Lower leg skin (tissue), 4 donors: ENCODE results near the gene ZHX3. TPM values are rescaled to one million over a fixed set of nuclear protein-coding genes. Genes with fewer than 3 reads are reported as not detected.
"Not testable (repeated sequence)": the region's sequence is repeated elsewhere in the genome, so short reads cannot be mapped to it uniquely, and the experiment has no call there.

Experiments used
- DNase-seq, 2 donors: peaks; one replicate each; pipeline ENCODE4 v3.0.0-alpha.2; 2019; ENCODE audit warnings: low spot score in 2 of 2
- H3K4me3 ChIP-seq: fragments of 200-600 bp; sonication (generic); 2 replicates; pipeline ENCODE4 v1.5.1; 2017; ENCODE audit warnings: mild to moderate bottlenecking, low read depth; ENCODE audit not compliant: poor library complexity, severe bottlenecking
- CTCF ChIP-seq, 3 donors: fragments of 450-650 bp; IDR thresholded peaks; one replicate each; pipeline ENCODE4 v1.5.1; 2016; ENCODE audit warnings: antibody characterized with exemption in 3 of 3, mild to moderate bottlenecking in 3 of 3, moderate library complexity in 2 of 3
- POLR2A ChIP-seq, 2 donors: fragments of 450-650 bp; IDR thresholded peaks; one replicate each; pipeline ENCODE4 v1.6.1; 2016 to 2017; ENCODE audit warnings: antibody characterized with exemption in 2 of 2, mild to moderate bottlenecking in 1 of 2, moderate library complexity in 1 of 2
- WGBS, 2 donors: methylation state at CpG; one replicate each; pipeline ENCODE4 v1.1.5; 2018; 5-methylcytosine and 5-hydroxymethylcytosine counted together
- intact Hi-C: fragments of 100-400 bp; cut with DNase I; formaldehyde crosslinking; loops from one replicate; pipeline ENCODE4 v1.15.0; 2023; ENCODE audit warnings: low total_unique reads
- total RNA-seq, 4 donors: library from RNA; depleted of rRNA; stranded (reverse); fragments of >200 nt; gene quantifications; one replicate each; pipeline ENCODE4 v1.1.0, GENCODE V29; 2016

Gene ZHX3
- total RNA-seq, 4 donors from 2014 or later = 19.3 to 33.1 (median 25.5) TPM

GRCh38 chr20:41320441-41320840, 2.9 kb upstream of the ZHX3 start:
- DNase-seq = no peak
- intact Hi-C loops = no loop called here
- no peak overlapping the region for H3K4me3 ChIP-seq
- TF ChIP-seq CTCF (IDR thresholded peaks at IDR 0.05) (no peak), POLR2A (IDR thresholded peaks at IDR 0.05) (no peak)

- DNase-seq = peak in 1 of 2 donors; percentile 15
- WGBS, 2 donors = 43% methylated on average over 5 of the region's 5 CpGs
- TF ChIP-seq CTCF (IDR thresholded peaks at IDR 0.05) (no peak), POLR2A (IDR thresholded peaks at IDR 0.05) (no peak)
- intact Hi-C loops = no loop called here
- no peak overlapping the region for H3K4me3 ChIP-seq
Measured at GRCh38 chr20:41318271-41318649, 729 bp upstream of the ZHX3 start.

GRCh38 chr20:41316602-41317545, 657 bp downstream of the ZHX3 start:
- DNase-seq = peak; percentile 78 to 95
- peak overlapping the region; percentile 77 for H3K4me3 ChIP-seq
- intact Hi-C loops = no loop called here
- 2 to 5% methylated on average over 39 to 43 of the region's 66 CpGs for WGBS, 2 donors
- TF ChIP-seq CTCF (IDR thresholded peaks at IDR 0.05) (no peak), POLR2A (IDR thresholded peaks at IDR 0.05) (no peak)

GRCh38 chr20:41316051-41316450, 1.5 kb downstream of the ZHX3 start:
- no peak for TF ChIP-seq CTCF (IDR thresholded peaks at IDR 0.05)
- no peak for TF ChIP-seq POLR2A (IDR thresholded peaks at IDR 0.05)
- WGBS, 2 donors = 60 to 67% methylated on average over 6 of the region's 6 CpGs
- no peak for DNase-seq
- intact Hi-C loops = no loop called here
- no peak overlapping the region for H3K4me3 ChIP-seq

- H3K4me3 ChIP-seq = no peak overlapping the region
- intact Hi-C loops = no loop called here
- 72% methylated on average over 2 of the region's 2 CpGs for WGBS, 2 donors
- TF ChIP-seq CTCF (IDR thresholded peaks at IDR 0.05) = no peak
- TF ChIP-seq POLR2A (IDR thresholded peaks at IDR 0.05) = no peak
- no peak for DNase-seq
Measured at GRCh38 chr20:41314386-41314785, 3.1 kb downstream of the ZHX3 start.

- 88 to 96% methylated on average over 6 of the region's 6 CpGs for WGBS, 2 donors
- intact Hi-C loops, H3K4me3 ChIP-seq: not testable (repeated sequence)
- DNase-seq = peak in 1 of 2 donors; percentile 17
Measured at GRCh38 chr20:41312009-41312408, 5.5 kb downstream of the ZHX3 start.
